CD8-positive, alpha-beta memory T cell (primary cell): Measurements from ENCODE around the gene SLC22A3. TPM values are rescaled to one million over a fixed set of nuclear protein-coding genes. Genes with fewer than 3 reads are reported as not detected.
A peak's percentile ranks its signal among the peaks of the same experiment; 100 is the strongest.
"Not testable (repeated sequence)": the region's sequence is repeated elsewhere in the genome, so short reads cannot be mapped to it uniquely, and the experiment has no call there.

Experiments used
- CTCF ChIA-PET: fragments of 350-600 bp; sonication (Branson Sonifier 250); formaldehyde crosslinking; loops from one replicate; lab custom pipeline; 2021; ENCODE audit warnings: antibody characterized with exemption; lab: Charles Lee
- POLR2A ChIA-PET: fragments of 350-600 bp; sonication (Branson Sonifier 250); formaldehyde crosslinking; loops from one replicate; lab custom pipeline; 2021; ENCODE audit warnings: antibody characterized with exemption; lab: Charles Lee
- DNase-seq, 5 donors: peaks; one replicate each; pipeline versions ENCODE4 v3.0.0 to v3.0.0-alpha.2; 2020 to 2022; ENCODE audit warnings: mixed read lengths in 1 of 5
- H3K27ac ChIP-seq: one replicate; pipeline ENCODE4 v1.7.0; 2013; ENCODE audit warnings: low read depth, mild to moderate bottlenecking, low read length, moderate library complexity
- H3K27me3 ChIP-seq: 2 replicates; pipeline ENCODE4 v1.7.0; 2013; ENCODE audit warnings: low read length, mild to moderate bottlenecking; ENCODE audit not compliant: insufficient read depth, poor library complexity, severe bottlenecking
- H3K36me3 ChIP-seq: 2 replicates; pipeline ENCODE4 v1.7.0; 2013; ENCODE audit warnings: mild to moderate bottlenecking, low read length, moderate library complexity; ENCODE audit not compliant: insufficient read depth
- H3K4me1 ChIP-seq: 2 replicates; pipeline ENCODE4 v1.7.0; 2013; ENCODE audit warnings: mild to moderate bottlenecking, low read length, moderate library complexity; ENCODE audit not compliant: insufficient read depth
- H3K4me3 ChIP-seq: 2 replicates; pipeline ENCODE4 v1.7.0; 2013; ENCODE audit warnings: mild to moderate bottlenecking, low read length
- H3K9me3 ChIP-seq: 2 replicates; pipeline ENCODE4 v1.7.0; 2013; ENCODE audit warnings: mild to moderate bottlenecking, low read length
- H3K27ac Mint-ChIP-seq, 8 donors: one replicate each; pipeline ENCODE4 v1.8.0; 2020 to 2021; ENCODE audit warnings: mixed read lengths in 8 of 8, mild to moderate bottlenecking in 6 of 8, inconsistent platforms in 3 of 8, moderate library complexity in 3 of 8
- H3K27me3 Mint-ChIP-seq, 2 donors: one replicate each; pipeline ENCODE4 v1.8.0; 2020 to 2021; ENCODE audit warnings: mixed read lengths in 2 of 2, mild to moderate bottlenecking in 1 of 2, moderate library complexity in 1 of 2
- H3K36me3 Mint-ChIP-seq, 3 donors: one replicate each; pipeline ENCODE4 v1.8.0; 2020 to 2021; ENCODE audit warnings: mixed read lengths in 3 of 3, inconsistent platforms in 1 of 3, mild to moderate bottlenecking in 1 of 3
- H3K4me1 Mint-ChIP-seq, 3 donors: one replicate each; pipeline ENCODE4 v1.8.0; 2020 to 2021; ENCODE audit warnings: mixed read lengths in 3 of 3, inconsistent platforms in 1 of 3, mild to moderate bottlenecking in 1 of 3
- H3K4me3 Mint-ChIP-seq, 7 donors: one replicate each; pipeline ENCODE4 v1.8.0; 2020 to 2021; ENCODE audit warnings: mixed read lengths in 7 of 7, mild to moderate bottlenecking in 6 of 7, moderate library complexity in 4 of 7, inconsistent platforms in 2 of 7
- H3K9me3 Mint-ChIP-seq, 5 donors: one replicate each; pipeline ENCODE4 v1.8.0; 2020 to 2022; ENCODE audit warnings: mixed read lengths in 5 of 5, mild to moderate bottlenecking in 3 of 5, moderate library complexity in 2 of 5, inconsistent platforms in 1 of 5
- polyA plus RNA-seq: library from polyadenylated mRNA; unstranded; fragments of 300-500 nt; fragmentation: Illumina TruSeq; gene quantifications from one replicate; pipeline ENCODE4 v1.2.3, GENCODE V29; 2021
- total RNA-seq, 2 experiments: library from RNA; stranded (reverse); gene quantifications; one replicate each; pipeline ENCODE4 v1.2.3, GENCODE V29; 2021

The SLC22A3 gene
- total and polyA plus RNA-seq, 3 experiments from 2014 or later = not detected

GRCh38 chr6:160461641-160462040, 113.5 kb downstream of the SLC22A3 start:
- Histone ChIP-seq H3K27me3 (no peaks in the 10 kb centered on the region), H3K4me3 (no peak overlapping the region), H3K4me1 (peaks cover 70% of the 10 kb centered on the region), H3K36me3 (no peaks in the 10 kb centered on the region), H3K9me3 (no peaks in the 10 kb centered on the region), H3K27ac (no peak overlapping the region)
- no peaks in the 10 kb centered on the region for H3K9me3 Mint-ChIP-seq
- CTCF ChIA-PET = no interaction called here
- no peak for DNase-seq
- H3K27ac Mint-ChIP-seq = peak overlapping the region in 7 of 8 donors; percentile 42 to 89 (median 71)
- H3K4me1 Mint-ChIP-seq = peaks cover 84 to 91% (median 88%) of the 10 kb centered on the region in 3 donors
- H3K27me3 Mint-ChIP-seq = peaks cover 0 to 1% of the 10 kb centered on the region in 2 donors
- peak overlapping the region in 6 of 7 donors; percentile 48 to 75 (median 62) for H3K4me3 Mint-ChIP-seq
- H3K36me3 Mint-ChIP-seq = peaks cover 0 to 5% (median 2%) of the 10 kb centered on the region in 3 donors
- POLR2A ChIA-PET = no interaction called here

- no peaks in the 10 kb centered on the region for H3K27me3 ChIP-seq
- Mint-ChIP-seq H3K4me3 (peak overlapping the region; percentile 41 to 79 (median 73)), H3K27ac (peak overlapping the region in 7 of 8 donors; percentile 23 to 89 (median 70)), H3K27me3 (peaks cover 0 to 1% of the 10 kb centered on the region in 2 donors), H3K4me1 (peaks cover 83 to 90% (median 88%) of the 10 kb centered on the region in 3 donors), H3K9me3 (no peaks in the 10 kb centered on the region), H3K36me3 (peaks cover 0 to 9% (median 2%) of the 10 kb centered on the region in 3 donors)
- no peak overlapping the region for H3K4me3 ChIP-seq
- peaks cover 70% of the 10 kb centered on the region for H3K4me1 ChIP-seq
- H3K36me3 ChIP-seq = no peaks in the 10 kb centered on the region
- H3K9me3 ChIP-seq = no peaks in the 10 kb centered on the region
- ChIA-PET CTCF (no interaction called here), POLR2A (interaction anchor here (1.0 kb wide), 1 partner anchor 58 kb away, joined by 5 read pairs; no protein-coding TSS in a partner anchor)
- no peak for DNase-seq
- H3K27ac ChIP-seq = no peak overlapping the region
These were observed 113.9 kb downstream of the SLC22A3 start for GRCh38 chr6:160462116-160462515.

- H3K4me3 ChIP-seq = peak overlapping the region; percentile 41
- POLR2A ChIA-PET = interaction anchor here (1.0 kb wide), 1 partner anchor 57 kb away, joined by 5 read pairs; no protein-coding TSS in a partner anchor
- H3K4me1 Mint-ChIP-seq = peaks cover 80 to 85% (median 83%) of the 10 kb centered on the region in 3 donors
- H3K36me3 Mint-ChIP-seq = peaks cover 0 to 13% (median 2%) of the 10 kb centered on the region in 3 donors
- no peak overlapping the region for H3K27ac ChIP-seq
- DNase-seq = peak; percentile 18 to 89 (median 78)
- no peaks in the 10 kb centered on the region for H3K9me3 Mint-ChIP-seq
- no peaks in the 10 kb centered on the region for H3K36me3 ChIP-seq
- peak overlapping the region in 7 of 8 donors; percentile 8 to 86 (median 66) for H3K27ac Mint-ChIP-seq
- H3K27me3 Mint-ChIP-seq = peaks cover 0 to 1% of the 10 kb centered on the region in 2 donors
- peaks cover 67% of the 10 kb centered on the region for H3K4me1 ChIP-seq
- CTCF ChIA-PET = no interaction called here
- H3K4me3 Mint-ChIP-seq = peak overlapping the region; percentile 41 to 79 (median 73)
- no peaks in the 10 kb centered on the region for H3K9me3 ChIP-seq
- no peaks in the 10 kb centered on the region for H3K27me3 ChIP-seq
These were observed 114.5 kb downstream of the SLC22A3 start for GRCh38 chr6:160462551-160463109.

- ChIA-PET POLR2A (no interaction called here), CTCF (interaction anchor here (1.0 to 2.0 kb wide), 3 partner anchors 10 to 70 kb away, joined by 3 to 8 read pairs (median 7); no protein-coding TSS in a partner anchor)
- Histone ChIP-seq H3K27ac (no peak overlapping the region), H3K4me1 (peaks cover 48% of the 10 kb centered on the region), H3K4me3 (no peak overlapping the region), H3K27me3 (no peaks in the 10 kb centered on the region), H3K36me3 (no peaks in the 10 kb centered on the region), H3K9me3 (no peaks in the 10 kb centered on the region)
- Mint-ChIP-seq H3K27ac (no peak overlapping the region), H3K9me3 (no peaks in the 10 kb centered on the region), H3K4me3 (peak overlapping the region in 1 of 7 donors; percentile 10), H3K4me1 (peaks cover 61 to 64% (median 62%) of the 10 kb centered on the region in 3 donors), H3K36me3 (peaks cover 0 to 18% (median 2%) of the 10 kb centered on the region in 3 donors), H3K27me3 (peaks cover 0 to 1% of the 10 kb centered on the region in 2 donors)
- DNase-seq = no peak
These were observed 116.6 kb downstream of the SLC22A3 start for GRCh38 chr6:160464744-160465143.

- H3K27ac ChIP-seq, H3K4me3 Mint-ChIP-seq, H3K4me3 ChIP-seq, H3K9me3 Mint-ChIP-seq, H3K27me3 ChIP-seq, CTCF ChIA-PET, H3K27me3 Mint-ChIP-seq, DNase-seq, POLR2A ChIA-PET, H3K9me3 ChIP-seq, H3K36me3 ChIP-seq: not testable (repeated sequence)
- H3K4me1 ChIP-seq = peaks cover 25% of the 10 kb centered on the region
- peaks cover 40 to 50% (median 46%) of the 10 kb centered on the region in 3 donors for H3K4me1 Mint-ChIP-seq
- H3K27ac Mint-ChIP-seq = peak overlapping the region in 1 of 8 donors; percentile 38
- peaks cover 0 to 25% (median 2%) of the 10 kb centered on the region in 3 donors for H3K36me3 Mint-ChIP-seq
These were observed 119.2 kb downstream of the SLC22A3 start for GRCh38 chr6:160467261-160467871.

GRCh38 chr6:160469153-160469552, 121.0 kb downstream of the SLC22A3 start:
- peaks cover 0 to 21% (median 4%) of the 10 kb centered on the region in 3 donors for H3K36me3 Mint-ChIP-seq
- Histone ChIP-seq H3K9me3 (no peaks in the 10 kb centered on the region), H3K36me3 (no peaks in the 10 kb centered on the region), H3K4me3 (no peak overlapping the region), H3K27me3 (no peaks in the 10 kb centered on the region), H3K4me1 (peaks cover 8% of the 10 kb centered on the region), H3K27ac (no peak overlapping the region)
- no peak overlapping the region for H3K27ac Mint-ChIP-seq
- POLR2A ChIA-PET = no interaction called here
- H3K27me3 Mint-ChIP-seq = peaks cover 0 to 3% of the 10 kb centered on the region in 2 donors
- H3K4me3 Mint-ChIP-seq = no peak overlapping the region
- no peak for DNase-seq
- no peaks in the 10 kb centered on the region for H3K9me3 Mint-ChIP-seq
- CTCF ChIA-PET = no interaction called here
- peaks cover 22 to 32% (median 28%) of the 10 kb centered on the region in 3 donors for H3K4me1 Mint-ChIP-seq

GRCh38 chr6:160476056-160476455, 127.9 kb downstream of the SLC22A3 start:
- H3K27me3 Mint-ChIP-seq, H3K4me3 ChIP-seq, H3K9me3 ChIP-seq, H3K36me3 ChIP-seq, H3K4me1 ChIP-seq, H3K27ac ChIP-seq, POLR2A ChIA-PET, H3K27me3 ChIP-seq, H3K9me3 Mint-ChIP-seq, CTCF ChIA-PET, DNase-seq: not testable (repeated sequence)
- H3K4me3 Mint-ChIP-seq = peak overlapping the region in 2 of 7 donors; percentile 11 to 56
- peaks cover 8 to 14% (median 9%) of the 10 kb centered on the region in 3 donors for H3K4me1 Mint-ChIP-seq
- H3K27ac Mint-ChIP-seq = peak overlapping the region in 1 of 8 donors; percentile 30
- peaks cover 13 to 20% (median 16%) of the 10 kb centered on the region in 3 donors for H3K36me3 Mint-ChIP-seq

GRCh38 chr6:160477072-160477471, 128.9 kb downstream of the SLC22A3 start:
- H3K9me3 ChIP-seq, H3K36me3 ChIP-seq, H3K4me3 Mint-ChIP-seq, H3K27ac Mint-ChIP-seq, H3K27me3 Mint-ChIP-seq, DNase-seq, POLR2A ChIA-PET, H3K4me1 ChIP-seq, CTCF ChIA-PET, H3K4me3 ChIP-seq, H3K27ac ChIP-seq, H3K27me3 ChIP-seq: not testable (repeated sequence)
- Mint-ChIP-seq H3K36me3 (peaks cover 21 to 29% (median 26%) of the 10 kb centered on the region in 3 donors), H3K9me3 (peaks cover 0 to 12% (median 2%) of the 10 kb centered on the region in 5 donors), H3K4me1 (peaks cover 7 to 14% (median 9%) of the 10 kb centered on the region in 3 donors)
